ENCODE results near the gene SLAIN1. TPM values are rescaled to one million over a fixed set of nuclear protein-coding genes. Genes with fewer than 3 reads are reported as not detected.

SLAIN1 gene
- total RNA-seq, 2 experiments from 2014 or later: 18.0 to 21.7 TPM

DNA sequence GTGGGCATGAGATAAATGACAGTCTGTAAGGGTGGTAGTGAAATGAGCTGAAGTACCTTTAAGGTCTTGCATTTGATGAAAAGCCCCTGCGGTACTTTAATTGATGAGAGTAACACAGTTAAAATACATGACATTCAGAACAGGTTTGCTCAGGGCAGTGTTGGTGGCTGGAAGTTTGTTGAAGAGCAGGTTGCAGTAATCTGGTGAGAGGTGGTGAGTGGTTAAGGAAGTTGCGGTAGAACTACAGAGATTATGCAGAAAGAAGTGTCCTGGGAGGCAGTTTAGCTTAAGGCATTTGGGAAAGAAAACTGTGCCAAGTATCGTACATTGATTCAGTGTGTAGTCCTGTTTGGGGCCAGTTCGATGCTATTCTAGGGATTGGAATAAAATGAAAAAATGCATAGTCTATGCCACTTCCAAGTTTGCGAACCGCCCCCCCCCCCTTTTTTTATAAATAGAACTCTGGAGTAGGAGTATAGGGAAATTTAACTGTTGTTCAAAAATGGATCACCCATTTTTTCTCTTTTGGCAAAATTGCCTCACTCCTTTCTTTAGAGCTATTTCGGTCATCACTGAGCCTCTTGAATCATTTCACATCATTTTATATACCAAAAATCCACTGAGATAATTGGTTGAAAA, 42.7 kb downstream of the SLAIN1 start:
- CTCF ChIA-PET: interaction anchor here (0.7 to 2.2 kb wide), 3 partner anchors 9 to 147 kb away, joined by 5 to 8 read pairs (median 6); no protein-coding TSS in a partner anchor
- Mint-ChIP-seq H3K27me3 (ENCODE audit: low read depth) (no peaks in the 10 kb centered on the region), H3K27ac (no peak overlapping the region), H3K36me3 (ENCODE audit: low read depth) (no peaks in the 10 kb centered on the region), H3K4me1 (ENCODE audit: low read depth) (peaks cover 16% of the 10 kb centered on the region), H3K4me3 (no peak overlapping the region), H3K9me3 (no peaks in the 10 kb centered on the region)
- intact Hi-C loops (cut with micrococcal nuclease): no loop called here
- no peak for DNase-seq

DNA sequence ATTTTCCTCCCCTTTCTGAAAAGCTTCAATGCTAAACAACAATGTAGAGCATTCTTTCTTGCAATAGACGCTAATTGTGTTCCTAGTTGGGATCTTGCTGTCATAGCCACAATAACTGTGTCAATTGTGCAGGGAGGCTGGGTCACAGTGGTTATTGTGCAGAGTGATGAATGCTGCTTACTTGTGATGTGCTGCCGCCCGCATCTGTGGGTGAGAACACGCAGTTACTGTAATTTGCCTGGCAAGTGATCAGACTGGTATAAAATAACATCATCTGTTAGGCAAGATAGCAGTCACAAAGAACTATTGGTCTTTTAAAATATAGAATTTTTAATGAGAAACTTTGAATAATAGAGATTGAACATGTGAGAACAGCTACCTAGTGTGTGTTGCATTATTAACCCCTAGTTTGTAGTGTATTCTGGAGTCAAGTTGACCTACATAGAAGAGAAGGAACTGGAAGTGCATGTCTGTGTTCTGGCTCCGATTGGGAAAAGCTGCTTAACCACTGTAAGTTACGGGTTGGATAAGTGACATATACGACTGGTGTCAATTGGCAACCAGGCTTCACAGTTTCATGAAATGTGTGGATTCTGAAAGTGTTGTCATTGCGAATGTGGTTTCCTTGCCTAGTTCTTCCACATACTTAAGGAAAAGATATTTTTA, 43.6 kb downstream of the SLAIN1 start:
- Mint-ChIP-seq H3K36me3 (ENCODE audit: low read depth) (no peaks in the 10 kb centered on the region), H3K9me3 (no peaks in the 10 kb centered on the region), H3K27me3 (ENCODE audit: low read depth) (no peaks in the 10 kb centered on the region), H3K27ac (no peak overlapping the region), H3K4me3 (no peak overlapping the region), H3K4me1 (ENCODE audit: low read depth) (peaks cover 20% of the 10 kb centered on the region)
- CTCF ChIA-PET: interaction anchor here (0.7 to 2.2 kb wide), 6 partner anchors 8 to 693 kb away, joined by 3 to 8 read pairs (median 4); no protein-coding TSS in a partner anchor
- no peak for DNase-seq
- intact Hi-C loops (cut with micrococcal nuclease): no loop called here

DNA sequence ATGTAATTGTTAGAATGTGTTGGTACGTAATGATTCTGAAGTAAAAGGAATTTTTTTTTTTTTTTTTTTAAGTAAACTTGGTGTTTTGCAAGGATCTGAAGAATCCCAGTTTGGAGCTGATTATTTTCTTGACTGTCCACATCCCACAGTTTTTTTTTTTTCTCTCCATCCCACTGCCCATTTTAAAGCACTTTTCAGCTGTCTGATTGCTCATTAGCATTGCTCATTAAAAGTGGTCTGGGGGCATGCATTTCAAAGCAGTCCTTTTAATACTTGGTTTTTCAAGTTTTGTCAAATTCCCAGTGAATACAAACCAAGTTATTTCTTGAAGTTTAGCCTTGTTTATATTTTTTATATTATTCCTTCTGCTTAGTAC, 44.1 kb downstream of the SLAIN1 start:
- CTCF ChIA-PET: interaction anchor here (0.6 to 2.2 kb wide), 6 partner anchors 7 to 1662 kb away, joined by 3 to 8 read pairs (median 4); no protein-coding TSS in a partner anchor
- peaks cover 4% of the 10 kb centered on the region for H3K36me3 Mint-ChIP-seq (ENCODE audit: low read depth)

DNA sequence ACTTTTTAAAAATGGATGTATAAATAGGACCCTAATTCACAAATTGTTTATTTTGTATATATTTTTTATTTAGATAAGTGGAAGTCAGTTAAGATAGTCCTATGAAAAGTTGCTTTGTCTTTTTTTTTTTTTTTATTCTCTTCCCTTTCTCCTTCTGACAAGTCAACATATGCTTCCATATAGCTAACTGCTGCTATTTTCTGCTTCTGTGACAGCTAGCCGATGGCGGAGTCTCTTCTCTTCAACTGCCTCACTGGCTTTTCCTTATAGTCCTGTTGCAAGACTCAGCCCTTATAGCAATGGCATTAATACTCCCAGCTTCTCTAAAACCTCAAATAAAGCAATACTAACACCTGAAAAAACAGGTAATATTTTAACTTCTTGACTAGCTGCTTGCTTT, 45.3 kb downstream of the SLAIN1 start:
- intact Hi-C loops (cut with micrococcal nuclease): no loop called here
- H3K27me3 Mint-ChIP-seq (ENCODE audit: low read depth): no peaks in the 10 kb centered on the region
- CTCF ChIA-PET: interaction anchor here (0.6 to 1.3 kb wide), 3 partner anchors 8 to 265 kb away, joined by 3 read pairs; no protein-coding TSS in a partner anchor

More for the DNA sequence above, 44.1 kb downstream of the SLAIN1 start:
- H3K4me3 Mint-ChIP-seq: no peak overlapping the region
- H3K27me3 Mint-ChIP-seq (ENCODE audit: low read depth): no peaks in the 10 kb centered on the region
- intact Hi-C loops (cut with micrococcal nuclease): no loop called here
- peaks cover 20% of the 10 kb centered on the region for H3K4me1 Mint-ChIP-seq (ENCODE audit: low read depth)
- H3K9me3 Mint-ChIP-seq: no peaks in the 10 kb centered on the region
- DNase-seq: no peak
- no peak overlapping the region for H3K27ac Mint-ChIP-seq

DNA sequence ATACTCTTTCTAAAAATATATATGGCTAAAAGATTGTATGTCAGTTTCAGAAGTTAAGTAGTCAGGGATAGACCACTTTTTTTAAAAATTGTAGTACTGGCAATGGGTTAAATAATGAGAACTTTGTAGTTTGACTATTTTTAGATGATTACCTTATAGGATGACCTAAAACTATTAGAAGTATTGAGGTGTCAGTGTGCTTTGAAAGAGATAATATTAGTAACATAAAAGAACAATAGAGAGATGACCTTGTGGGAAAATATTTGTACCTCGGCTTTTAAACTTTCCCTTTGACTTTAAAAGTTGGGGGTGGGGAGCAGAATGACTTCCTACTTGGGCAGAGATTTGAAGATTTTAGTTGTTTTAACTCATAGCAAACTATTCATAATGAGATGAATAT, 48.3 kb downstream of the SLAIN1 start:
- Mint-ChIP-seq H3K27me3 (ENCODE audit: low read depth) (no peaks in the 10 kb centered on the region), H3K27ac (no peak overlapping the region), H3K4me1 (ENCODE audit: low read depth) (peaks cover 15% of the 10 kb centered on the region), H3K9me3 (no peaks in the 10 kb centered on the region), H3K36me3 (ENCODE audit: low read depth) (peaks cover 8% of the 10 kb centered on the region), H3K4me3 (no peak overlapping the region)
- DNase-seq: no peak
- intact Hi-C loops (cut with micrococcal nuclease): no loop called here
- CTCF ChIA-PET: interaction anchor here (1.6 kb wide), 1 partner anchor 31 kb away, joined by 3 read pairs; no protein-coding TSS in a partner anchor

More for the DNA sequence above, 45.3 kb downstream of the SLAIN1 start:
- DNase-seq: no peak
- H3K4me3 Mint-ChIP-seq: no peak overlapping the region
- no peaks in the 10 kb centered on the region for H3K9me3 Mint-ChIP-seq
- peaks cover 20% of the 10 kb centered on the region for H3K4me1 Mint-ChIP-seq (ENCODE audit: low read depth)
- H3K27ac Mint-ChIP-seq: no peak overlapping the region
- peaks cover 8% of the 10 kb centered on the region for H3K36me3 Mint-ChIP-seq (ENCODE audit: low read depth)

DNA sequence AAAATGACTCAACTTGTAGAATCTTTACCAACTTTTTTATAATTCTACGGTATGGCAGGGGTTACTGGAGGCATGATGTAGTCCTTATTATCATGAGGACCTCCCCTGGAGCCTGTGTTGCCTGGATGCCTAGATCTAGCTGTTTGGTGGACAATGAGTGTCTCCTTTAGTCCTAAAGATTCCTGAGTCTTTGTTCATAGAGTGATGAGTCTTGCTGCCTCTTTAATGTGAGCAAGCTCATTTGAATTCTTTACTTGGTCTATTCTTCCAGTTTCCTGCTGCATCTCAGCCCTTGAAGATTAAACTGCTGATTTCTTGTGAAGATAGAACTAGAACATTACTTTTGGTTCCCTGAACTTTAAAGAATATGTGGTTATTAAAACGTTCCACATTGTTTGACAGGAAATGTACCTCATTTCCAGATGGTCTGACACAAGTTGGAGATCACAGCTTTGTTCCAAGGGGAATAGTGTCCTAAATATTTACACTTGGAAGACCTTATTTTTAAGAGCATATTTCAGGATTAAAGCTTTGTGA, 51.9 kb downstream of the SLAIN1 start:
- no peak overlapping the region for H3K27ac Mint-ChIP-seq
- CTCF ChIA-PET: interaction anchor here (0.9 to 7.3 kb wide), 6 partner anchors 9 to 372 kb away, joined by 3 to 74 read pairs (median 8); partner anchors contain the start of gene SLAIN1
- no peak for DNase-seq
- H3K4me3 Mint-ChIP-seq: no peak overlapping the region
- intact Hi-C loops (cut with micrococcal nuclease): no loop called here
- H3K4me1 Mint-ChIP-seq (ENCODE audit: low read depth): peaks cover 22% of the 10 kb centered on the region
- H3K9me3 Mint-ChIP-seq: no peaks in the 10 kb centered on the region
- peaks cover 12% of the 10 kb centered on the region for H3K36me3 Mint-ChIP-seq (ENCODE audit: low read depth)
- H3K27me3 Mint-ChIP-seq (ENCODE audit: low read depth): no peaks in the 10 kb centered on the region

DNA sequence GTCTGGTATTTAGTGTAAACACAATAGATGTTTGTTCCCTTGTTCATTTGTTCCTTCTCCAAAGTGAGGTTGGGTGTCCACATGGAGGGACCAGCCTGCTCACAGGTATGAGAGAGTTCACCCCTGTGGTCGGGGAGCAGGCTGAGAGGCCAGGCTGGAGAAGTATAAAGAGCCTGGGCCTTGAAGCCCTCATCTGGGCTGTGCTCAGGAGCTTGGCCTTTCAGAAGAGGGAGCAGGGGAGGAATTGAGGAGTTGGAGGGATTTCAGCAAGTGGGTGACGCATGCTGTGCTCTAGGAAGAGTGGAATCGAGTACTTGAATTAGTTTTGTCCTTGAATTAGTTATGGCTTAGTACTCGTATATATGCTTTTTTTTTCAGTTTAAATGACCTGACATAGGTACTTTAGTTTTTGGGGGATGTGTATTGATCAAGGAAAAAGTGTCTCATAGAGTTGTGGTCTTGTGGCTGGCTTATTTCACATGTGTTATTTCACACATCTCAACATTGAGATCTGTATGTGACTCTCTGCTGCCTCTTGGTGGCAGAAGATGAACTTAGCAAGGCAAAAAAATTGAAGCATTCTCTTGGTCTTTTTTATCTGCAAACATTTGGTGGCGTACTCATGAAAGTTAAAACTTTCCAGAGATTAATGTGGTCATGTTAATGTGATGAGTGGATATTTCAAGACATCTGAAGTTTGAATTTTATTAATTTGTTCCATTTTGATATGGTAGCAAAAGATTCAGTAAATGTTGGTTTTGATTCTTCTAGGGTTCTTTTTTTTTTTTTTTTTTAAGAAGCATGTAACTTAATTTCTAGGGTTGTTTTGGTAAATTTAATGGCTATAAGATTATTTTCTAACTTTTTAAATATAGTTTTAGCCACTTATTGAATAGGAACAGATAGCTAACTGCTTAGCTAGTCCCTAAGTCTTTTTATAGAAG, 54.3 kb downstream of the SLAIN1 start:
- H3K9me3 Mint-ChIP-seq: no peaks in the 10 kb centered on the region
- intact Hi-C loops (cut with micrococcal nuclease): loop anchor here (1.0 to 5.0 kb wide), 6 partner anchors 52 to 424 kb away; partner anchors contain the start of gene MYCBP2
- no peaks in the 10 kb centered on the region for H3K27me3 Mint-ChIP-seq (ENCODE audit: low read depth)
- H3K4me3 Mint-ChIP-seq: no peak overlapping the region
- peaks cover 12% of the 10 kb centered on the region for H3K36me3 Mint-ChIP-seq (ENCODE audit: low read depth)
- H3K27ac Mint-ChIP-seq: no peak overlapping the region
- DNase-seq: peak; percentile 73
- H3K4me1 Mint-ChIP-seq (ENCODE audit: low read depth): peaks cover 18% of the 10 kb centered on the region
- CTCF ChIA-PET: interaction anchor here (0.7 to 7.3 kb wide), 16 partner anchors 10 to 874 kb away, joined by 3 to 74 read pairs (median 4); partner anchors contain the start of gene SLAIN1

DNA sequence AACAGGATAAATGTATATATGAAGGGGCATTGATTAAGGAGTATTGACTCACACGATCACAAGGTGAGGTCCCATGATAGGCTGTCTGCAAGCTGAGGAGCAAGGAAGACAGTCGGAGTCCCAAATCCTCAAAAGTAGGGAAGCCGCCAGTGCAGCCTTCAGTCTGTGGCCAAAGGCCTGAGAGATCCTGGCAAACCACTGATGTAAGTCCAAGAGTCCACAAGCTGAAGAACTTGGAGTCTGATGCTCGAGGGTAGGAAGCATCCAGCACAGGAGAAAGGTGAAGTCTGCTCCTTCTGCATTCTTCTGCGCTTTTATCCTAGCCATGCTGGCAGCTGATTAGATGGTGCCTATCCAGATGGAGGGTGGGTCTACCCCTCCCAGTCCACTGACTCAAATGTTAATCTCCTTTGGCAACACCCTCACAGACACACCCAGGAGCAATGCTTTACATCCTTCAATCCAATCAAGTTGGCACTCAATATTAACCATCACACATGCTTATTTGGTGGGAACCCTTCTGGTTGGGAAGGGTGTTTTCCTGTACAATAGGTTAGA, 55.1 kb downstream of the SLAIN1 start:
- H3K4me3 Mint-ChIP-seq: no peak overlapping the region
- H3K4me1 Mint-ChIP-seq (ENCODE audit: low read depth): peaks cover 18% of the 10 kb centered on the region
- no peak overlapping the region for H3K27ac Mint-ChIP-seq
- no peak for DNase-seq
- intact Hi-C loops (cut with micrococcal nuclease): loop anchor here (1.0 to 5.0 kb wide), 6 partner anchors 53 to 425 kb away; partner anchors contain the start of gene MYCBP2
- no peaks in the 10 kb centered on the region for H3K27me3 Mint-ChIP-seq (ENCODE audit: low read depth)
- CTCF ChIA-PET: interaction anchor here (0.7 to 7.3 kb wide), 12 partner anchors 24 to 874 kb away, joined by 3 to 74 read pairs (median 4); partner anchors contain the start of gene SLAIN1
- H3K9me3 Mint-ChIP-seq: no peaks in the 10 kb centered on the region
- H3K36me3 Mint-ChIP-seq (ENCODE audit: low read depth): peaks cover 11% of the 10 kb centered on the region

DNA sequence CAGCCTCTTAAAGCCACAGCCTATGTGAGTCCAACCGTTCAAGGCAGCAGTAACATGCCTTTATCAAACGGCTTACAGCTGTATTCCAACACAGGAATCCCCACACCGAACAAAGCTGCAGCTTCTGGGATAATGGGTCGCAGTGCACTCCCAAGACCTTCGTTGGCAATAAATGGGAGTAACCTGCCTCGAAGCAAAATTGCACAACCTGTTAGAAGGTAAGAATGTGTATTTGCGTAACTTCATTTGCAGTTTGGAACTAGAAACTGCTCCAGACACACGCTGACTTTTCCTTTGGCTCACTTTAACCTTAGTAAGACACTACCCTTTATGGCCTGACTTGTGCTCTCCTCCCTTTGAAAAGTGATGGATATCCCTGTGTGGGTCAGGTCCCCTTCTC, 63.4 kb downstream of the SLAIN1 start:
- Mint-ChIP-seq H3K27me3 (ENCODE audit: low read depth) (no peaks in the 10 kb centered on the region), H3K9me3 (no peaks in the 10 kb centered on the region), H3K27ac (no peak overlapping the region), H3K36me3 (ENCODE audit: low read depth) (peaks cover 49% of the 10 kb centered on the region), H3K4me1 (ENCODE audit: low read depth) (no peaks in the 10 kb centered on the region), H3K4me3 (no peak overlapping the region)
- CTCF ChIA-PET: interaction anchor here (0.6 to 1.4 kb wide), 4 partner anchors 46 to 675 kb away, joined by 3 to 6 read pairs (median 4); no protein-coding TSS in a partner anchor
- intact Hi-C loops (cut with micrococcal nuclease): no loop called here
- no peak for DNase-seq

DNA sequence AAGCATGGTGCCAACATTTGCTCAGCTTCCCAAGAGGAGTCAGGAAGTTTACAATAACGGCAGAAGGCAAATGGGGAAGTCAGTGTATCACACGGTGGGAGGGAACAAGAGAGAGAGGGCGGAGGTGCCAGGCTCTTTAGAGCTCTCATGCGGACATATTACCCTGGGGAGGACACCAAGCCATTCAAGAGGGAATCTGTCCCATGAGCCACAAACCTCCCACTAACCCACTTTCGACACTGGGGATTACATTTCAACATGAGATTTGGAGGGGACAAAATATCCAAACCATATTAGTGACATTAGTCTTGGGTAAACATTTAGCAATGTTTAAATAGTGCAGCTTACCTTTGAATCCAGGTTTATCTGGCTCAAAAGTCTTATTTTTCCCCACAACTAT, 69.9 kb downstream of the SLAIN1 start:
- no peak overlapping the region for H3K27ac Mint-ChIP-seq
- H3K4me1 Mint-ChIP-seq (ENCODE audit: low read depth): no peaks in the 10 kb centered on the region
- DNase-seq: no peak
- H3K4me3 Mint-ChIP-seq: no peak overlapping the region
- H3K9me3 Mint-ChIP-seq: peaks cover 2% of the 10 kb centered on the region
- CTCF ChIA-PET: no interaction called here
- peaks cover 32% of the 10 kb centered on the region for H3K36me3 Mint-ChIP-seq (ENCODE audit: low read depth)
- H3K27me3 Mint-ChIP-seq (ENCODE audit: low read depth): no peaks in the 10 kb centered on the region
- intact Hi-C loops (cut with micrococcal nuclease): no loop called here

DNA sequence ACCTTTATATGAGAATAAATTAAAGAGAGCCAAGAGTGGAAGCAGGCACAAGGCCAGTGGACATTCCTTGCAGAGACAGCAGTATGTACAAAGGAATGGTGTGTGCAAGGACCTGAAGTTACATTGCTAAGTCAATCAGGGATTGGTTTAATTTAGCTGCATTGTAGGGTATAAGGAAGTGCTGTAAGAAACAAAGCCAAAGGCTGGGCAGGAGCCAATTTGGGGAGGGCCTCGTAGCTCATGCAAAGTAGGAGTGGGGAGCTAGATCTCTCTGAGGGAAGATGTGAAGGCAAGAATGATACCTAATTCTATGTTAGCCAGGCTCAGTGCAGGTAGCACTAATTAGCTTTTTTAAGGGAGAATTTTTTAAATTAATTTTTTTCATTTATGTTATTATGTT, 76.7 kb downstream of the SLAIN1 start:
- no peak for DNase-seq
- Mint-ChIP-seq H3K27me3 (ENCODE audit: low read depth) (no peaks in the 10 kb centered on the region), H3K4me3 (no peak overlapping the region), H3K36me3 (ENCODE audit: low read depth) (no peaks in the 10 kb centered on the region), H3K27ac (no peak overlapping the region), H3K4me1 (ENCODE audit: low read depth) (peaks cover 3% of the 10 kb centered on the region), H3K9me3 (peaks cover 2% of the 10 kb centered on the region)
- intact Hi-C loops (cut with micrococcal nuclease): loop anchor here (10.0 kb wide), 1 partner anchor 251 kb away; no protein-coding TSS in a partner anchor
- CTCF ChIA-PET: interaction anchor here (0.6 to 1.1 kb wide), 4 partner anchors 181 to 926 kb away, joined by 3 to 8 read pairs (median 4); no protein-coding TSS in a partner anchor
